WTC11 (cell line): ENCODE results near the gene GRM7. TPM values are rescaled to one million over a fixed set of nuclear protein-coding genes. Genes with fewer than 3 reads are reported as not detected.

ENCODE experiments used
- ATAC-seq: fragments of 200-7000 bp; cut with Tn5 transposase; 2 replicates; pipeline ENCODE4 v1.10.0; 2021; ENCODE audit warnings: mild to moderate bottlenecking, moderate library complexity
- CTCF ChIA-PET: fragments of 300-600 bp; sonication (Branson Sonifier 250); formaldehyde crosslinking; loops from one replicate; lab custom pipeline; 2021; ENCODE audit warnings: antibody characterized with exemption; lab: Charles Lee
- POLR2A ChIA-PET: fragments of 350-600 bp; sonication (Branson Sonifier 250); formaldehyde crosslinking; loops from one replicate; lab custom pipeline; 2021; ENCODE audit warnings: antibody characterized with exemption; lab: Charles Lee
- DNase-seq: peaks from one replicate; pipeline ENCODE4 v3.0.0; 2021; ENCODE audit warnings: low spot score
- H3K27ac Mint-ChIP-seq: 2 replicates; pipeline ENCODE4 v1.8.0; 2021; ENCODE audit warnings: mixed read lengths
- H3K27me3 Mint-ChIP-seq: 2 replicates; pipeline ENCODE4 v1.8.0; 2021; ENCODE audit warnings: low read depth, mild to moderate bottlenecking, moderate library complexity, mixed read lengths
- H3K36me3 Mint-ChIP-seq: 2 replicates; pipeline ENCODE4 v1.8.0; 2021; ENCODE audit warnings: mixed read lengths
- H3K4me1 Mint-ChIP-seq: 2 replicates; pipeline ENCODE4 v1.8.0; 2022; ENCODE audit warnings: mixed read lengths
- H3K4me3 Mint-ChIP-seq: 2 replicates; pipeline ENCODE4 v1.8.0; 2021; ENCODE audit warnings: mild to moderate bottlenecking, moderate library complexity, mixed read lengths
- H3K9me3 Mint-ChIP-seq: 2 replicates; pipeline ENCODE4 v1.8.0; 2021; ENCODE audit warnings: mixed read lengths
- ATF2 ChIP-seq: sonication (generic); formaldehyde crosslinking; IDR thresholded peaks from 2 replicates; pipeline ENCODE4 v1.8.1; 2022; ENCODE audit warnings: low read depth, missing genetic modification reagents, borderline replicate concordance
- E2F5 ChIP-seq: sonication (generic); formaldehyde crosslinking; IDR thresholded peaks from 2 replicates; pipeline ENCODE4 v1.8.1; 2022; ENCODE audit warnings: mild to moderate bottlenecking, moderate library complexity, missing genetic modification reagents
- ESRRA ChIP-seq: sonication (generic); formaldehyde crosslinking; IDR thresholded peaks from 2 replicates; pipeline ENCODE4 v1.8.1; 2022; ENCODE audit warnings: mild to moderate bottlenecking, missing genetic modification reagents, borderline replicate concordance
- ETV6 ChIP-seq: sonication (generic); formaldehyde crosslinking; IDR thresholded peaks from 2 replicates; pipeline ENCODE4 v1.8.1; 2022; ENCODE audit warnings: mild to moderate bottlenecking, missing genetic modification reagents
- FOXK1 ChIP-seq: sonication (generic); formaldehyde crosslinking; IDR thresholded peaks from 2 replicates; pipeline ENCODE4 v1.8.0; 2022; ENCODE audit warnings: mild to moderate bottlenecking, moderate library complexity, missing genetic modification reagents
- FOXP1 ChIP-seq: sonication (generic); formaldehyde crosslinking; IDR thresholded peaks from 2 replicates; pipeline ENCODE4 v1.8.0; 2022; ENCODE audit warnings: missing genetic modification reagents, mild to moderate bottlenecking, moderate library complexity, borderline replicate concordance
- HMGA2 ChIP-seq: fragments of 250-450 bp; sonication (Bioruptor Pico); IDR thresholded peaks from 2 replicates; pipeline ENCODE4 v1.4.0; 2021; ENCODE audit warnings: mild to moderate bottlenecking, moderate library complexity
- IRF1 ChIP-seq: sonication (generic); formaldehyde crosslinking; IDR thresholded peaks from 2 replicates; pipeline ENCODE4 v1.8.0; 2023; ENCODE audit warnings: missing genetic modification reagents
- MAX ChIP-seq: sonication (generic); formaldehyde crosslinking; IDR thresholded peaks from 2 replicates; pipeline ENCODE4 v1.8.0; 2022; ENCODE audit warnings: mild to moderate bottlenecking, missing genetic modification reagents
- NFYB ChIP-seq: sonication (generic); formaldehyde crosslinking; conservative IDR thresholded peaks from 2 replicates; pipeline ENCODE4 v1.8.0; 2022; ENCODE audit warnings: low read depth, missing genetic modification reagents
- PRDM15 ChIP-seq: sonication (generic); formaldehyde crosslinking; IDR thresholded peaks from 2 replicates; pipeline ENCODE4 v1.8.0; 2022; ENCODE audit warnings: missing genetic modification reagents
- PREB ChIP-seq: sonication (generic); formaldehyde crosslinking; IDR thresholded peaks from 2 replicates; pipeline ENCODE4 v1.8.1; 2022; ENCODE audit warnings: mild to moderate bottlenecking, missing genetic modification reagents, moderate library complexity, borderline replicate concordance
- SMAD4 ChIP-seq: sonication (generic); formaldehyde crosslinking; IDR thresholded peaks from 2 replicates; pipeline ENCODE4 v1.8.0; 2022; ENCODE audit warnings: mild to moderate bottlenecking, missing genetic modification reagents
- TEAD4 ChIP-seq: sonication (generic); formaldehyde crosslinking; IDR thresholded peaks from 2 replicates; pipeline ENCODE4 v1.8.0; 2022; ENCODE audit warnings: mild to moderate bottlenecking, missing genetic modification reagents
- ZNF232 ChIP-seq: sonication (generic); formaldehyde crosslinking; IDR thresholded peaks from 2 replicates; pipeline ENCODE4 v1.8.0; 2022; ENCODE audit warnings: mild to moderate bottlenecking, missing genetic modification reagents
- ZNF317 ChIP-seq: sonication (generic); formaldehyde crosslinking; IDR thresholded peaks from 2 replicates; pipeline ENCODE4 v1.8.1; 2023; ENCODE audit warnings: low read depth, mild to moderate bottlenecking, moderate library complexity, missing genetic modification reagents, borderline replicate concordance
- total RNA-seq: library from RNA; stranded (reverse); gene quantifications from 3 replicates; pipeline ENCODE4 v1.2.3, GENCODE V29; 2021
- TF ChIP-seq, protein P1 (sequence below): sonication (generic); formaldehyde crosslinking; IDR thresholded peaks from 2 replicates; pipeline ENCODE4 v1.8.0; 2023; ENCODE audit warnings: missing genetic modification reagents, mild to moderate bottlenecking, borderline replicate concordance
- TF ChIP-seq, protein P2 (sequence below): sonication (generic); formaldehyde crosslinking; IDR thresholded peaks from 2 replicates; pipeline ENCODE4 v1.8.1; 2023; ENCODE audit warnings: mild to moderate bottlenecking, missing genetic modification reagents
- TF ChIP-seq, protein P3 (sequence below): sonication (generic); formaldehyde crosslinking; IDR thresholded peaks from 2 replicates; pipeline ENCODE4 v1.8.1; 2023; ENCODE audit warnings: mild to moderate bottlenecking, missing genetic modification reagents

The GRM7 gene
- total RNA-seq, 1 experiment from 2014 or later = 0.42 TPM

- Mint-ChIP-seq H3K4me3 (no peak overlapping the region), H3K4me1 (no peaks in the 10 kb centered on the region), H3K27me3 (no peaks in the 10 kb centered on the region), H3K27ac (no peak overlapping the region), H3K9me3 (peaks cover 21% of the 10 kb centered on the region), H3K36me3 (peaks cover 3% of the 10 kb centered on the region; the same call in 1 of the 2 replicates)
- CTCF ChIA-PET = no interaction called here
- no peak for TF ChIP-seq ZNF317
- no peak for TF ChIP-seq ATF2 (CRISPR knock-in tag)
- no peak for TF ChIP-seq ESRRA (CRISPR knock-in tag)
- no peak for TF ChIP-seq HMGA2 (CRISPR knock-in tag)
- no peak for TF ChIP-seq E2F5 (CRISPR knock-in tag)
- TF ChIP-seq FOXK1 = no peak
- TF ChIP-seq, protein P1, sequence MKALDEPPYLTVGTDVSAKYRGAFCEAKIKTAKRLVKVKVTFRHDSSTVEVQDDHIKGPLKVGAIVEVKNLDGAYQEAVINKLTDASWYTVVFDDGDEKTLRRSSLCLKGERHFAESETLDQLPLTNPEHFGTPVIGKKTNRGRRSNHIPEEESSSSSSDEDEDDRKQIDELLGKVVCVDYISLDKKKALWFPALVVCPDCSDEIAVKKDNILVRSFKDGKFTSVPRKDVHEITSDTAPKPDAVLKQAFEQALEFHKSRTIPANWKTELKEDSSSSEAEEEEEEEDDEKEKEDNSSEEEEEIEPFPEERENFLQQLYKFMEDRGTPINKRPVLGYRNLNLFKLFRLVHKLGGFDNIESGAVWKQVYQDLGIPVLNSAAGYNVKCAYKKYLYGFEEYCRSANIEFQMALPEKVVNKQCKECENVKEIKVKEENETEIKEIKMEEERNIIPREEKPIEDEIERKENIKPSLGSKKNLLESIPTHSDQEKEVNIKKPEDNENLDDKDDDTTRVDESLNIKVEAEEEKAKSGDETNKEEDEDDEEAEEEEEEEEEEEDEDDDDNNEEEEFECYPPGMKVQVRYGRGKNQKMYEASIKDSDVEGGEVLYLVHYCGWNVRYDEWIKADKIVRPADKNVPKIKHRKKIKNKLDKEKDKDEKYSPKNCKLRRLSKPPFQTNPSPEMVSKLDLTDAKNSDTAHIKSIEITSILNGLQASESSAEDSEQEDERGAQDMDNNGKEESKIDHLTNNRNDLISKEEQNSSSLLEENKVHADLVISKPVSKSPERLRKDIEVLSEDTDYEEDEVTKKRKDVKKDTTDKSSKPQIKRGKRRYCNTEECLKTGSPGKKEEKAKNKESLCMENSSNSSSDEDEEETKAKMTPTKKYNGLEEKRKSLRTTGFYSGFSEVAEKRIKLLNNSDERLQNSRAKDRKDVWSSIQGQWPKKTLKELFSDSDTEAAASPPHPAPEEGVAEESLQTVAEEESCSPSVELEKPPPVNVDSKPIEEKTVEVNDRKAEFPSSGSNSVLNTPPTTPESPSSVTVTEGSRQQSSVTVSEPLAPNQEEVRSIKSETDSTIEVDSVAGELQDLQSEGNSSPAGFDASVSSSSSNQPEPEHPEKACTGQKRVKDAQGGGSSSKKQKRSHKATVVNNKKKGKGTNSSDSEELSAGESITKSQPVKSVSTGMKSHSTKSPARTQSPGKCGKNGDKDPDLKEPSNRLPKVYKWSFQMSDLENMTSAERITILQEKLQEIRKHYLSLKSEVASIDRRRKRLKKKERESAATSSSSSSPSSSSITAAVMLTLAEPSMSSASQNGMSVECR (CRISPR knock-in tag) = no peak
- no peak for TF ChIP-seq IRF1 (CRISPR knock-in tag)
- TF ChIP-seq ZNF232 (CRISPR knock-in tag) = no peak
- TF ChIP-seq NFYB (CRISPR knock-in tag) = no peak
- TF ChIP-seq TEAD4 (CRISPR knock-in tag) = no peak
- TF ChIP-seq SMAD4 (CRISPR knock-in tag) = no peak
- no peak for TF ChIP-seq PRDM15 (CRISPR knock-in tag)
- POLR2A ChIA-PET = no interaction called here
- no peak for ATAC-seq
- DNase-seq = no peak
These were observed 626.8 kb downstream of the GRM7 start for GRCh38 chr3:7487763-7488162.

DNA sequence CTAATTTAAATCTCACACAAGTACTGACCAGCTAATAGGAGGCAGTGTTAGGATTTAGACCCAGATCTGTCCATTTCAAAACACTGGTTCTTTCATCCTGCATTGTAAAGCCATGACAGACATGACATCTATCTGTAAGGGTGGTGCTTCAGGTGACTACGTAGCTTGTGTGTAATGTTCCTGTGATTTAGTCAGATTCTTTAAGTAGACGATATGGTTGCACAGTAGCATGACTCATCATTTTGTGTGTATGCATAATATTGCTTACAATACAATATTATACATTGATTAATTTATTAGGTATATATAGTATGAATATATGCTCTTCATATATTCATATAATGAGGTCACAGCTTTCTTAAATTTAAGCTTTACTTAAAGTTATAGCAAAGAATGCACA, 628.5 kb downstream of the GRM7 start:
- no peak for DNase-seq
- Mint-ChIP-seq H3K4me3 (no peak overlapping the region), H3K27me3 (no peaks in the 10 kb centered on the region), H3K27ac (no peak overlapping the region), H3K36me3 (peaks cover 3% of the 10 kb centered on the region; the same call in 1 of the 2 replicates), H3K4me1 (no peaks in the 10 kb centered on the region), H3K9me3 (peaks cover 29% of the 10 kb centered on the region)
- no peak for ATAC-seq
- POLR2A ChIA-PET = no interaction called here
- CTCF ChIA-PET = no interaction called here
- TF ChIP-seq PREB (CRISPR knock-in tag) (no peak), FOXP1 (CRISPR knock-in tag) (no peak), FOXK1 (no peak), SMAD4 (CRISPR knock-in tag) (no peak), ETV6 (CRISPR knock-in tag) (no peak), MAX (CRISPR knock-in tag) (no peak)
- TF ChIP-seq, protein P2, sequence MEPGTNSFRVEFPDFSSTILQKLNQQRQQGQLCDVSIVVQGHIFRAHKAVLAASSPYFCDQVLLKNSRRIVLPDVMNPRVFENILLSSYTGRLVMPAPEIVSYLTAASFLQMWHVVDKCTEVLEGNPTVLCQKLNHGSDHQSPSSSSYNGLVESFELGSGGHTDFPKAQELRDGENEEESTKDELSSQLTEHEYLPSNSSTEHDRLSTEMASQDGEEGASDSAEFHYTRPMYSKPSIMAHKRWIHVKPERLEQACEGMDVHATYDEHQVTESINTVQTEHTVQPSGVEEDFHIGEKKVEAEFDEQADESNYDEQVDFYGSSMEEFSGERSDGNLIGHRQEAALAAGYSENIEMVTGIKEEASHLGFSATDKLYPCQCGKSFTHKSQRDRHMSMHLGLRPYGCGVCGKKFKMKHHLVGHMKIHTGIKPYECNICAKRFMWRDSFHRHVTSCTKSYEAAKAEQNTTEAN = no peak
- TF ChIP-seq, protein P3, sequence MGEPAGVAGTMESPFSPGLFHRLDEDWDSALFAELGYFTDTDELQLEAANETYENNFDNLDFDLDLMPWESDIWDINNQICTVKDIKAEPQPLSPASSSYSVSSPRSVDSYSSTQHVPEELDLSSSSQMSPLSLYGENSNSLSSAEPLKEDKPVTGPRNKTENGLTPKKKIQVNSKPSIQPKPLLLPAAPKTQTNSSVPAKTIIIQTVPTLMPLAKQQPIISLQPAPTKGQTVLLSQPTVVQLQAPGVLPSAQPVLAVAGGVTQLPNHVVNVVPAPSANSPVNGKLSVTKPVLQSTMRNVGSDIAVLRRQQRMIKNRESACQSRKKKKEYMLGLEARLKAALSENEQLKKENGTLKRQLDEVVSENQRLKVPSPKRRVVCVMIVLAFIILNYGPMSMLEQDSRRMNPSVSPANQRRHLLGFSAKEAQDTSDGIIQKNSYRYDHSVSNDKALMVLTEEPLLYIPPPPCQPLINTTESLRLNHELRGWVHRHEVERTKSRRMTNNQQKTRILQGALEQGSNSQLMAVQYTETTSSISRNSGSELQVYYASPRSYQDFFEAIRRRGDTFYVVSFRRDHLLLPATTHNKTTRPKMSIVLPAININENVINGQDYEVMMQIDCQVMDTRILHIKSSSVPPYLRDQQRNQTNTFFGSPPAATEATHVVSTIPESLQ (CRISPR knock-in tag) = no peak
